HepG2 (cell line): ENCODE data around the gene NSD1. TPM values are rescaled to one million over a fixed set of nuclear protein-coding genes. Genes with fewer than 3 reads are reported as not detected.

ENCODE experiments used
- ARID3A ChIP-seq: IDR thresholded peaks from 2 replicates; pipeline ENCODE4 v1.6.1; 2012; ENCODE audit warnings: low read depth, low read length, improper control_type of control experiment
- ERF ChIP-seq: IDR thresholded peaks from 2 replicates; pipeline ENCODE4 v1.6.1; 2018; ENCODE audit warnings: missing biosample characterization, missing genetic modification reagents
- GATAD2A ChIP-seq: IDR thresholded peaks from 2 replicates; pipeline ENCODE4 v1.6.1; 2016
- HMGXB4 ChIP-seq, 2 experiments: sonication (generic) in 1 of 2; formaldehyde crosslinking in 1 of 2; IDR thresholded peaks; 2 replicates each; pipeline versions ENCODE4 v1.4.0 to v1.6.1; 2018 to 2020; ENCODE audit warnings: missing genetic modification reagents in 2 of 2, borderline replicate concordance in 1 of 2, low read depth in 1 of 2, mild to moderate bottlenecking in 1 of 2, missing biosample characterization in 1 of 2
- HOXA3 ChIP-seq: sonication (generic); formaldehyde crosslinking; IDR thresholded peaks from 2 replicates; pipeline ENCODE4 v1.5.0; 2020; ENCODE audit warnings: missing genetic modification reagents
- IRF2 ChIP-seq: IDR thresholded peaks from 2 replicates; pipeline ENCODE4 v1.6.1; 2018; ENCODE audit warnings: missing genetic modification reagents, missing compliant biosample characterization
- ONECUT2 ChIP-seq: sonication (generic); formaldehyde crosslinking; IDR thresholded peaks from 2 replicates; pipeline ENCODE4 v1.4.0; 2020; ENCODE audit warnings: missing genetic modification reagents
- SMC3 ChIP-seq: IDR thresholded peaks from 2 replicates; pipeline ENCODE4 v1.6.1; 2011; ENCODE audit warnings: low read length, improper control_type of control experiment
- ZBED4 ChIP-seq: sonication (generic); formaldehyde crosslinking; IDR thresholded peaks from 2 replicates; pipeline ENCODE4 v1.4.0; 2020; ENCODE audit warnings: missing genetic modification reagents, borderline replicate concordance
- ZMYM3 ChIP-seq: sonication (generic); formaldehyde crosslinking; IDR thresholded peaks from 2 replicates; pipeline ENCODE4 v1.5.1; 2020; ENCODE audit warnings: mild to moderate bottlenecking, missing genetic modification reagents
- ZNF496 ChIP-seq: sonication (generic); formaldehyde crosslinking; IDR thresholded peaks from 2 replicates; pipeline ENCODE4 v1.8.1; 2023; ENCODE audit warnings: mild to moderate bottlenecking, moderate library complexity, missing genetic modification reagents; ENCODE audit not compliant: insufficient replicate concordance
- ZNF788 ChIP-seq: sonication (generic); formaldehyde crosslinking; IDR thresholded peaks from 2 replicates; pipeline ENCODE4 v1.5.0; 2020; ENCODE audit warnings: mild to moderate bottlenecking, missing genetic modification reagents, borderline replicate concordance
- ZNF839 ChIP-seq: sonication (generic); formaldehyde crosslinking; IDR thresholded peaks from 2 replicates; pipeline ENCODE4 v1.4.0; 2020; ENCODE audit warnings: missing genetic modification reagents, mild to moderate bottlenecking, borderline replicate concordance
- polyA plus RNA-seq, 8 experiments: library from polyadenylated mRNA; depleted of rRNA in 3 of 8; stranded (reverse) in 7 of 8; unstranded in 1 of 8; fragments of >200 nt; fragmentation: Illumina TruSeq in 4 of 8; extraction: Trizol in 4 of 8; gene quantifications; 2 replicates each; pipeline versions ENCODE4 v1.2.1 to v1.2.3, GENCODE V29; 2011 to 2016; ENCODE audit warnings: low read depth in 4 of 8, missing spikeins in 1 of 8, mixed read lengths in 1 of 8; ENCODE audit not compliant: insufficient read depth in 1 of 8
- total RNA-seq, 5 experiments: library from RNA; depleted of rRNA; stranded (reverse); fragments of >200 nt; fragmentation: Illumina TruSeq; extraction: Trizol; gene quantifications; 2 replicates each; pipeline ENCODE4 v1.2.3, GENCODE V29; 2016; ENCODE audit warnings: low read depth in 1 of 5
- TF ChIP-seq, protein P1 (sequence below): sonication (generic); formaldehyde crosslinking; conservative IDR thresholded peaks from 2 replicates; pipeline ENCODE4 v1.8.0; 2022; ENCODE audit warnings: mild to moderate bottlenecking, moderate library complexity, missing genetic modification reagents

NSD1 gene
- total and polyA plus RNA-seq, 2 of the 13 experiments (the other 11 are each of a cell fraction or from before 2014, with no cell fraction given) = 0.01 to 0.09 TPM

DNA sequence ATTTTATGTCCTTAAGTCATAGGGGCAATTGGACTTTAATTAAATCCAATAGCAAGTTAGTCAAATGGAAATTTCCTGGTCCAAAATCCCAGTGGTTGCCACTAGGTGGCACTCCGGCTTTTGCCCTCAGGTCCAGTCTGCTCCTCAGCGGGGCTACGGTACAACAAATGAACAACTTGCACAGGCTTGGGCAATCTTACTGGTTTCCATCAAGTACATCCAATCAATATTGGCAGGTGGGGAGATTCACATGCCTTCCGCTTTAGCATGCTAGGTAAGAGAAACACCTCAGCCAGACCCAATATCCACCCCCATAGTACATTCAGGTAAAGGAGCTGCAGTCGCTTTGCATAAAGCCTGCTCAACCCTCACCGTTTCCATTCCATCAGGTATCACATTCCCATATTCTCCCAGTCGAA is 184.4 kb downstream of the NSD1 start (continued):
- peak; percentile 50; the same call in 1 of the 2 replicates for TF ChIP-seq ONECUT2 (CRISPR knock-in tag)
- TF ChIP-seq ZBED4 = 0 out of 2 replicates have a peak, but pooled peaks have one; percentile 49
- no peak for TF ChIP-seq ZMYM3
- TF ChIP-seq ERF (CRISPR knock-in tag) = 0 out of 2 replicates have a peak, but pooled peaks have one; percentile 38
- peak; percentile 23; the same call in 1 of the 2 replicates for TF ChIP-seq ZNF788
- TF ChIP-seq ARID3A = 0 out of 2 replicates have a peak, but pooled peaks have one; percentile 16
- peak; percentile 20; the same call in 1 of the 2 replicates for TF ChIP-seq HOXA3 (CRISPR knock-in tag)
- TF ChIP-seq, protein P1, sequence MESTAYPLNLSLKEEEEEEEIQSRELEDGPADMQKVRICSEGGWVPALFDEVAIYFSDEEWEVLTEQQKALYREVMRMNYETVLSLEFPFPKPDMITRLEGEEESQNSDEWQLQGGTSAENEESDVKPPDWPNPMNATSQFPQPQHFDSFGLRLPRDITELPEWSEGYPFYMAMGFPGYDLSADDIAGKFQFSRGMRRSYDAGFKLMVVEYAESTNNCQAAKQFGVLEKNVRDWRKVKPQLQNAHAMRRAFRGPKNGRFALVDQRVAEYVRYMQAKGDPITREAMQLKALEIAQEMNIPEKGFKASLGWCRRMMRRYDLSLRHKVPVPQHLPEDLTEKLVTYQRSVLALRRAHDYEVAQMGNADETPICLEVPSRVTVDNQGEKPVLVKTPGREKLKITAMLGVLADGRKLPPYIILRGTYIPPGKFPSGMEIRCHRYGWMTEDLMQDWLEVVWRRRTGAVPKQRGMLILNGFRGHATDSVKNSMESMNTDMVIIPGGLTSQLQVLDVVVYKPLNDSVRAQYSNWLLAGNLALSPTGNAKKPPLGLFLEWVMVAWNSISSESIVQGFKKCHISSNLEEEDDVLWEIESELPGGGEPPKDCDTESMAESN (CRISPR knock-in tag) = peak; percentile 63
- TF ChIP-seq ZNF496 = no peak
- TF ChIP-seq HMGXB4 (CRISPR knock-in tag; IDR thresholded peaks at IDR 0.05; ENCODE audit: borderline replicate concordance in 1 of 2, low read depth in 1 of 2) = peak; percentile 56 to 70; a peak in 3 of 4 replicates
- TF ChIP-seq GATAD2A (CRISPR knock-in tag) = peak; percentile 53; the same call in 1 of the 2 replicates
- TF ChIP-seq ZNF839 = no peak
- peak; percentile 43; the same call in 1 of the 2 replicates for TF ChIP-seq IRF2 (CRISPR knock-in tag)
- TF ChIP-seq SMC3 = peak; percentile 92
- TF ChIP-seq, all 625 proteins: peak for 43
